Left lung (tissue), 10 donors: ENCODE measurements around the gene WNT9B. TPM values are rescaled to one million over a fixed set of nuclear protein-coding genes. Genes with fewer than 3 reads are reported as not detected.

Experiments
- ATAC-seq: fragments of 200-7000 bp; cut with Tn5 transposase; one replicate; pipeline ENCODE4 v1.9.1; 2020; ENCODE audit warnings: moderate library complexity
- DNase-seq, 4 donors: peaks; one replicate each; pipeline ENCODE4 v3.0.0-alpha.2; 2013 to 2020
- H3K27ac ChIP-seq, 2 donors: fragments of 200-600 bp; sonication (generic) in 1 of 2; one replicate each; pipeline versions ENCODE4 v1.5.0 to v1.8.0; 2020 to 2021
- H3K27me3 ChIP-seq, 2 donors: fragments of 200-600 bp; sonication (generic) in 1 of 2; one replicate each; pipeline versions ENCODE4 v1.5.0 to v1.8.0; 2020 to 2021
- H3K36me3 ChIP-seq, 2 donors: fragments of 200-600 bp; sonication (generic) in 1 of 2; one replicate each; pipeline versions ENCODE4 v1.5.0 to v1.8.0; 2020 to 2021
- H3K4me1 ChIP-seq, 2 donors: fragments of 200-600 bp; one replicate each; pipeline ENCODE4 v1.8.0; 2021
- H3K4me3 ChIP-seq, 2 donors: fragments of 200-600 bp; sonication (generic) in 1 of 2; one replicate each; pipeline versions ENCODE4 v1.5.0 to v1.8.0; 2020 to 2021; ENCODE audit warnings: mild to moderate bottlenecking in 1 of 2
- H3K9me3 ChIP-seq, 2 donors: fragments of 200-600 bp; sonication (generic) in 1 of 2; one replicate each; pipeline versions ENCODE4 v1.5.0 to v1.8.0; 2020 to 2021
- intact Hi-C, 2 donors: fragments of 100-400 bp; cut with DNase I; formaldehyde crosslinking; loops; one replicate each; pipeline versions ENCODE4 v1.11.2 to v1.14.2; 2022
- polyA plus RNA-seq, 6 donors: library from polyadenylated mRNA; unstranded; fragments of 120-200 nt; gene quantifications; one replicate each; pipeline ENCODE4 v1.2.1, GENCODE V29; 2013; ENCODE audit not compliant: insufficient read length in 6 of 6
- total RNA-seq, 2 donors: library from RNA; stranded (reverse); fragmentation: NEBNext Ultra II Directional; extraction: Animal tissue kit (Norgen Biotek cat#: 25700); gene quantifications; one replicate each; pipeline ENCODE4 v1.2.1, GENCODE V29; 2021
- TF ChIP-seq, protein P1 (sequence below), 2 donors: fragments of 200-600 bp; sonication (generic) in 1 of 2; IDR thresholded peaks; one replicate each; pipeline versions ENCODE4 v1.5.0 to v1.8.0; 2021; ENCODE audit warnings: antibody characterized with exemption in 2 of 2
- donor health status: DM: no; HTN: yes; CAD: no.
- donor health status: DM: no; HTN: no; CAD: no.

The WNT9B gene
- total and polyA plus RNA-seq, 8 donors = 0.07 to 1.2 (median 0.21) TPM

GRCh38 chr17:46814446-46814845, 36.9 kb upstream of the WNT9B start:
- no peak for ATAC-seq
- Histone ChIP-seq H3K9me3 (no peaks in the 10 kb centered on the region), H3K27me3 (peaks cover 30 to 89% of the 10 kb centered on the region in 2 donors), H3K4me3 (no peak overlapping the region), H3K27ac (no peak overlapping the region), H3K4me1 (peaks cover 14 to 17% of the 10 kb centered on the region in 2 donors), H3K36me3 (no peaks in the 10 kb centered on the region)
- intact Hi-C loops = no loop called here
- TF ChIP-seq, protein P1, sequence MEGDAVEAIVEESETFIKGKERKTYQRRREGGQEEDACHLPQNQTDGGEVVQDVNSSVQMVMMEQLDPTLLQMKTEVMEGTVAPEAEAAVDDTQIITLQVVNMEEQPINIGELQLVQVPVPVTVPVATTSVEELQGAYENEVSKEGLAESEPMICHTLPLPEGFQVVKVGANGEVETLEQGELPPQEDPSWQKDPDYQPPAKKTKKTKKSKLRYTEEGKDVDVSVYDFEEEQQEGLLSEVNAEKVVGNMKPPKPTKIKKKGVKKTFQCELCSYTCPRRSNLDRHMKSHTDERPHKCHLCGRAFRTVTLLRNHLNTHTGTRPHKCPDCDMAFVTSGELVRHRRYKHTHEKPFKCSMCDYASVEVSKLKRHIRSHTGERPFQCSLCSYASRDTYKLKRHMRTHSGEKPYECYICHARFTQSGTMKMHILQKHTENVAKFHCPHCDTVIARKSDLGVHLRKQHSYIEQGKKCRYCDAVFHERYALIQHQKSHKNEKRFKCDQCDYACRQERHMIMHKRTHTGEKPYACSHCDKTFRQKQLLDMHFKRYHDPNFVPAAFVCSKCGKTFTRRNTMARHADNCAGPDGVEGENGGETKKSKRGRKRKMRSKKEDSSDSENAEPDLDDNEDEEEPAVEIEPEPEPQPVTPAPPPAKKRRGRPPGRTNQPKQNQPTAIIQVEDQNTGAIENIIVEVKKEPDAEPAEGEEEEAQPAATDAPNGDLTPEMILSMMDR (IDR thresholded peaks at IDR 0.05) = no peak
- no peak for DNase-seq

DNA sequence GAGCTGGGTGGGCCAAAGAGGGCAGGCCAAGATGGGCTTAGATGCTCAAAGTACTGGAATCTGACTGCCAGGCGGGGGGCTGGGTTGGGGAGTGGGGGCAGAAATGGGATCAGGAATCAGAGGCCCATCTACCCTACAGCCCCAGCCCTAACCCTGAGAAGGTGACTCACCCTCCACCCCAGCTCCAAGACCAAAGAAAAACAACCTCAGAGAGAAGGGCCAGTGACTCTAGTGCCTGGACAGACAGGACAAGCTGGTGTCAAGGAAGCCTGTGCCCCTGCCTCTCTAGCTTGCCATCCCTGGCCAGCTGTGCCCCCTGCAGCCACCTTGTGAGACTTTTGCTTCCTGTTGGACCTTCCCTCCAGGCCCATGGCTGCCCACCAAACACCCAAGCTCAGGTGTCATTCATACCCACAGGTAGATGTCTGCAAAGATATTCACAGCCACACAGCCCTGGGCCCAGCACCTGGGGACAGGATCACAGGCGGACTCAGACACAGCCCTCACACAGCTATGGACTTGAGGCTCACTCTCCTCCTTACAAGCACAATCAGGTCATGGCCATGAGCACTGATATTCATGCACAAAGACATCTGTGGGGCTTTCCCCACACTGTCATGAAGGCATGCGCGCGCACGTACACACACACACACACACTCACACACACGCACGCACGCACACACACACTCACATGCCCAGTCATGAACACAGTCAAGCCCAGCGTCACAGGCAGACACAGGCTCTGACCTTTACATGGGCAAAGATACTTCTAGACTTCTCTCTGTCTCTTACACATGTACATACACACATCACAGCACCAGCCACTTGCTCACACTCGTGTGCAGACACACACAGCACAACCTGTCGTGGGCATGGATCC, 35.7 kb upstream of the WNT9B start:
- DNase-seq = no peak
- Histone ChIP-seq H3K27me3 (peaks cover 43 to 100% of the 10 kb centered on the region in 2 donors), H3K36me3 (no peaks in the 10 kb centered on the region), H3K4me1 (peaks cover 19 to 23% of the 10 kb centered on the region in 2 donors), H3K27ac (no peak overlapping the region), H3K4me3 (no peak overlapping the region), H3K9me3 (no peaks in the 10 kb centered on the region)
- TF ChIP-seq, protein P1 (IDR thresholded peaks at IDR 0.05) = no peak
- ATAC-seq = no peak
- intact Hi-C loops = no loop called here

DNA sequence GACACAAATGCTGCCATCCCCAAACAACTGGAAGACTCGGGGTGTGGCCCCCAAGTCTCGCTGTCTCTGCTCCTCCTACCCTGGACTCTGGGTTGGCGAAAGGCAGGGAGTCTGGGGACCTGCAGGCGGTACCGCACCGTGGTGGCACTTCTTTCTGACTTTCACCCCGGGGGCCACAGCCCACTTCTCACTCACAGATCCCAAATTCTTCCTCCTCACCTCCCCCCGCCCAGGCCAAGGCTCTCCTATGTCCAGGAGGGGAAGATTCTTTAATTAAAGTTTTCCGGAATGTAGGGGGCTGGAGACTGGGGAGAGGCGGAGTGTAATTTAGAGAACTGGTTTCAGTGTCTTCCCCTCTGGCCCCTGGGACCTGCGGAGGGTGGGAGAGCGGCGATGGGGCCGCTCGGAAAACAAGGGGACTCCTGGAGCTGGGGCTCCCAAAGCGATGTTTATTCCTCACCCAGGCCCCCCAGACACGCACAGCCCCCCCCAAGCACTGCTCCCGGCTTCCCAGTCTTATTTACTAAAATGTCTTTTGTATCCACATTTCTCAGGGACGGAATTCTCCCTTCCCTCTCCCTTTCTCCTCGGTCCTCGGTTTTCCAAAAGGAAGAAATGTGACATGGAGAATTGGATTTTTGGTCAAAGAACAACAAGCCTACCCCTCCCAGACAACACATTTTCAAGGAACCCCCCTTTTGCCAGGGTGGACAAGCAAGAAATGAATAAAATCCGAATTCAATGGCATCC, 34.1 kb upstream of the WNT9B start:
- H3K27me3 ChIP-seq = peaks cover 59 to 100% of the 10 kb centered on the region in 2 donors
- intact Hi-C loops = no loop called here
- TF ChIP-seq, protein P1 (IDR thresholded peaks at IDR 0.05) = no peak

GRCh38 chr17:46817901-46818209, 33.5 kb upstream of the WNT9B start:
- intact Hi-C loops = no loop called here
- H3K27me3 ChIP-seq = peaks cover 62 to 100% of the 10 kb centered on the region in 2 donors

More for the DNA sequence above, 34.1 kb upstream of the WNT9B start:
- H3K4me3 ChIP-seq = no peak overlapping the region
- H3K27ac ChIP-seq = no peak overlapping the region
- H3K9me3 ChIP-seq = no peaks in the 10 kb centered on the region
- H3K36me3 ChIP-seq = no peaks in the 10 kb centered on the region
- peaks cover 19 to 28% of the 10 kb centered on the region in 2 donors for H3K4me1 ChIP-seq
- ATAC-seq (no peak), DNase-seq (no peak)

More at GRCh38 chr17:46817901-46818209, 33.5 kb upstream of the WNT9B start:
- peaks cover 19 to 28% of the 10 kb centered on the region in 2 donors for H3K4me1 ChIP-seq
- DNase-seq (no peak), ATAC-seq (no peak)
- TF ChIP-seq, protein P1 (IDR thresholded peaks at IDR 0.05) = no peak
- H3K36me3 ChIP-seq = no peaks in the 10 kb centered on the region
- no peaks in the 10 kb centered on the region for H3K9me3 ChIP-seq
- no peak overlapping the region for H3K27ac ChIP-seq
- no peak overlapping the region for H3K4me3 ChIP-seq
